ENCODE data around the gene UGT2B17.
A peak's percentile ranks its signal among the peaks of the same experiment; 100 is the strongest.
"Not testable (repeated sequence)": the region's sequence is repeated elsewhere in the genome, so short reads cannot be mapped to it uniquely, and the experiment has no call there.

Gene UGT2B17

GRCh38 chr4:68569036-68569435 is 7.1 kb downstream of the UGT2B17 start:
- DNase-seq (ENCODE audit: low spot score) = not testable (repeated sequence)

GRCh38 chr4:68568535-68568934 is 7.6 kb downstream of the UGT2B17 start:
- not testable (repeated sequence) for DNase-seq (ENCODE audit: low spot score)

- not testable (repeated sequence) for DNase-seq (ENCODE audit: low spot score)
Measured at GRCh38 chr4:68566364-68566763, 9.8 kb downstream of the UGT2B17 start.

- DNase-seq (ENCODE audit: low spot score) = not testable (repeated sequence)
Measured at GRCh38 chr4:68565082-68565481, 11.0 kb downstream of the UGT2B17 start.

GRCh38 chr4:68560364-68561070 is 15.6 kb downstream of the UGT2B17 start:
- DNase-seq (ENCODE audit: low spot score) = not testable (repeated sequence)

- DNase-seq (ENCODE audit: low spot score) = not testable (repeated sequence)
Measured at GRCh38 chr4:68553830-68554229, 22.3 kb downstream of the UGT2B17 start.

GRCh38 chr4:68552818-68553811 is 23.0 kb downstream of the UGT2B17 start:
- DNase-seq (ENCODE audit: low spot score) = not testable (repeated sequence)

GRCh38 chr4:68542742-68543141 is 33.4 kb downstream of the UGT2B17 start:
- DNase-seq (ENCODE audit: low spot score) = not testable (repeated sequence)

GRCh38 chr4:68536375-68536774 is 39.7 kb downstream of the UGT2B17 start:
- no peak for DNase-seq (ENCODE audit: low spot score)

- DNase-seq (ENCODE audit: low spot score) = no peak
Measured at GRCh38 chr4:68535974-68536373, 40.1 kb downstream of the UGT2B17 start.

GRCh38 chr4:68522232-68522631 is 53.9 kb downstream of the UGT2B17 start:
- not testable (repeated sequence) for DNase-seq (ENCODE audit: low spot score)

GRCh38 chr4:68520985-68521384 is 55.1 kb downstream of the UGT2B17 start:
- DNase-seq (ENCODE audit: low spot score) = no peak

- DNase-seq (ENCODE audit: low spot score) = no peak
Measured at GRCh38 chr4:68518889-68519288, 57.2 kb downstream of the UGT2B17 start.

- DNase-seq (ENCODE audit: low spot score) = not testable (repeated sequence)
Measured at GRCh38 chr4:68505452-68505851, 70.7 kb downstream of the UGT2B17 start.

GRCh38 chr4:68504836-68505235 is 71.3 kb downstream of the UGT2B17 start:
- DNase-seq (ENCODE audit: low spot score) = not testable (repeated sequence)

GRCh38 chr4:68503462-68503861 is 72.7 kb downstream of the UGT2B17 start:
- DNase-seq (ENCODE audit: low spot score) = not testable (repeated sequence)

- DNase-seq (ENCODE audit: low spot score) = no peak
Measured at GRCh38 chr4:68499021-68499420, 77.1 kb downstream of the UGT2B17 start.

GRCh38 chr4:68498413-68499007 is 77.6 kb downstream of the UGT2B17 start:
- DNase-seq (ENCODE audit: low spot score) = peak; percentile 45

GRCh38 chr4:68494688-68495087 is 81.4 kb downstream of the UGT2B17 start:
- no peak for DNase-seq (ENCODE audit: low spot score)

GRCh38 chr4:68490826-68491457 is 85.2 kb downstream of the UGT2B17 start:
- no peak for DNase-seq (ENCODE audit: low spot score)

GRCh38 chr4:68489338-68489737 is 86.8 kb downstream of the UGT2B17 start:
- DNase-seq (ENCODE audit: low spot score) = peak; percentile 7
